NB4 (cell line): ENCODE measurements around the gene CDH23.

Experiments used
- DNase-seq: peaks from one replicate; pipeline ENCODE4 v3.0.0; 2010; ENCODE audit warnings: low read depth
- H3K4me3 ChIP-seq: one replicate; pipeline ENCODE4 v1.5.1; 2011; ENCODE audit warnings: mild to moderate bottlenecking, low read depth, low read length, moderate library complexity
- CTCF ChIP-seq: IDR thresholded peaks from one replicate; pipeline ENCODE4 v1.5.1; 2012; ENCODE audit warnings: low read depth, low read length
- MAX ChIP-seq: IDR thresholded peaks from 2 replicates; pipeline ENCODE4 v1.6.1; 2011; ENCODE audit warnings: low read depth, low read length
- MYC ChIP-seq: IDR thresholded peaks from 2 replicates; pipeline ENCODE4 v1.6.1; 2011; ENCODE audit warnings: low read depth, low read length
- POLR2A ChIP-seq: IDR thresholded peaks from 2 replicates; pipeline ENCODE4 v1.6.1; 2011; ENCODE audit warnings: mild to moderate bottlenecking; ENCODE audit not compliant: insufficient read length; ENCODE audit errors: extremely low read depth

The CDH23 gene

GRCh38 chr10:71606257-71607081 lies 209.7 kb downstream of the CDH23 start:
- DNase-seq = no peak
- TF ChIP-seq MAX (no peak), CTCF (no peak)
- no peak overlapping the region for H3K4me3 ChIP-seq

GRCh38 chr10:71607082-71607443 lies 210.3 kb downstream of the CDH23 start:
- TF ChIP-seq CTCF (no peak), MAX (no peak), MYC (no peak), POLR2A (no peak)
- no peak for DNase-seq
- H3K4me3 ChIP-seq = no peak overlapping the region

- TF ChIP-seq CTCF (peak; percentile 86), MYC (no peak)
- peak; percentile 77 for DNase-seq
- H3K4me3 ChIP-seq = no peak overlapping the region
Observed at GRCh38 chr10:71608819-71609768, 212.4 kb downstream of the CDH23 start.

GRCh38 chr10:71610651-71611050 lies 213.9 kb downstream of the CDH23 start:
- no peak for TF ChIP-seq MYC
- no peak for TF ChIP-seq CTCF
- no peak for TF ChIP-seq POLR2A
- TF ChIP-seq MAX = no peak
- DNase-seq = no peak
- no peak overlapping the region for H3K4me3 ChIP-seq

GRCh38 chr10:71611131-71611530 lies 214.4 kb downstream of the CDH23 start:
- DNase-seq = no peak
- H3K4me3 ChIP-seq = no peak overlapping the region
- TF ChIP-seq CTCF (no peak), MYC (no peak), MAX (no peak), POLR2A (no peak)
